GM19035 (cell line): ENCODE results near the gene LTBP1.

Source experiments
- ATAC-seq: cut with Tn5 transposase; IDR thresholded peaks from one replicate; pipeline ENCODE4 v1.9.1; 2021; ENCODE audit not compliant: unreplicated experiment

Gene LTBP1

DNA sequence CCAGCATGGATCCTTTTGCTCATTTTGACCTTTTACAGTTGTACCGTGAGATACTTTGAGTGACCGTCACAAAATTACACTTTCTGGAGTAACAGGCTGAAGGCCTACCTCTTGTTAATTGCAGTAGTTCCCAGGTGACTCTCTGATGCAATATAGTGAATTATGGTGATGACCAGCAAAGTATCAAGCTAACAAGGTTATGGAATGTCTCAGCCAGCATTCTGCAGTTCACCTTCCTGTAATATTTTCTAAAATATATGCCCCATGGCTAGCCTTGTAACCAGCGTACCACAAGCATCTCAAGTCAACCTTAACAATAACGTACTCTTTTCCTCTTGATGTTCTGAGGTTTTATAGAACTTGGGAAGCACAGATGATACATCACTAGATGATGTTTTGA lies 234.7 kb downstream of the LTBP1 start:
- no peak for ATAC-seq

DNA sequence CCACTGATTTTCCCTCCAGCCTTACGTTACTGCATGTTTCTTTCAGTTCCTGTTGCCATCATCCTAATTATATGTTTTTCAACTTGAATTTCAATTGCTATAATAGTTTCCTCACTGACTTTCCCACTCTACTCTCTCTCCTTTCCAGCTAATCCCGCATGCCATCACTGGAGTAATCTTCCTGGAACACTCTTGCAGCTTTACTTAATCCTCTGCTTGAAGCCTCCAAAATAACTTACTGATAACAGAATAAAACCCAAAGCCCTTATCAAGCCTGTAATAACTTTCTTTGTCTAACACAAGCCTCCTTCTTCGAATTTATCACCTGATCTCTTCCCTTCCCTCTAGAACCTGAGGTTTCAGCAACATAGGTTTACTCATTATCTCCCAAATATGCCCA lies 237.3 kb downstream of the LTBP1 start:
- ATAC-seq: no peak

DNA sequence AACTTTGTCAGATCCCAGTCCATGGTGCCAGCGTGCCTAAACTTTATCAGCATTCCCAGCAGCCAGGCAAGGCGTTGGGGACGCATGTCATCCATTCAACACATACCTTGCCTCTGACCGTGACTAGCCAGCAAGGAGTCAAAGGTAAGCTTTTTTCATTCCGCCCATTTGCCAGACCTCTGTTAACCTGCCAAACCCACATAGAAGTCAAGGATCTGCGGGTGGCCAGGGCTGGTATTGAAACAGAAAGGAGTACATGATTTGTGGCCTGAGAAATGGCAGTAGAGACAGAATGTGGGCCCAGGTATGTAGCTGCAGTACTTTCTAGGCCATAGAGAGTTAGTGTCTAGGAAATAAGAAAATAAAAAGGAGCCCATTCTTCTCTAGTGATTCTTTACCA lies 240.2 kb downstream of the LTBP1 start:
- no peak for ATAC-seq

DNA sequence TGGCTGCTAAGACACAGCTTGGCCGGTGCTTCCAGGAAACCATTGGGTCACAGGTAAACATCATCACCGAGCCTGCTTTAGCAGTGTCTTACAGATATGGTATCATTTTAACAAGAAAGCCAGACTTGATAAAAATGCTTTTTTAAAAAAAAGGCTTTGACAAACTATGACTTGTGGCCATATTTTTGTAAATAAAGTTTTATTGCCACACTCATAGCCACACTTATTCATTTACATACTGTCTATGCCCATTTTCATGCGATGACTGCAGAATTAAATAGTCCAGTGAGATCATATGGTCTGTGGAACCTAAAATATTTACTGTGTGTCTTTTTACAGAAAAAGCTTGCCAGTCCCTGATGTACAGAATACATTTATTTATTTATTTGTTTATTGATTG lies 242.0 kb downstream of the LTBP1 start:
- ATAC-seq: no peak

DNA sequence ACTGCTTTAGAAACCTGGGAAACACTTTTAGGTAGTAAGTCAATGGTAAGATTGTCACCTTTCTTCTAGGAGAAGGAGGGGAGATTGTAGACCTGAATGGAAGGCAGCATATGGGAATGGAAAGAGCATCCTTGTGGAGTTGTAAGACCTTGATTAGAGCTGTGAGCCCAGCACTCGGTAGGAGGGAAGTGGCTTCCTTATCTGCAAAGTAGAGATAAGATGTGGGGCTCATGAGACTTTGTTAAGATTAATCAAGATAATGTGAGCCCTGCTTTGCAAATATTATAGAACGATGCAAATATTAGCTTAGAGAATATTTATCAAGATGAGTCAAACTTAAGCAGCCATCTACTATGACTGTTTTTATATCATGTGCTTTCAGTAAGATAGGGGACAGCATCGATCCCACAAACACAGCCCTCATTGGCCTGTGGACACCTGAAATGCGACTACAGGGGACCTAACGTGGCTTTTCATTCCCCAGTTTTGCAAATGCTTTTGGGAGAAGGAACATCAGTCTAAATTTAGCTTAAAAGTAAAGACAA lies 243.7 kb downstream of the LTBP1 start:
- ATAC-seq: no peak

DNA sequence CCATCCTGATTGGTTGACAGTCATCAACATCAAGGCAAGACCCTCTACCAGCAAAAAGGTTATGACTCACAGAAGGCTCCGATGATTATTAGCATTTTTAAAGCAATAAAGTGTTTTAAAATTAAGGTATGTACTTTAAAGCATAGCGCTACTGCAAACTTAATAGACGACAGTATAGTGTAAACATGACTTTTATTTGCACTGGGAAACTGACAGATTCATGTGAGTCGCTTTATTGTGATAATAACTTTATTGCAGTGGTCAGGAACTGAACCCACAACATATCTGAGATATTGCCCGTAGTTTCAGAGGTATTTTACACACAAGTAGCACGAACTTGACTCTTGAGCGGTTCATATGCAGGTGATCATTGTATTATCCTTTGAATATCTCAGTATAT lies 249.1 kb downstream of the LTBP1 start:
- ATAC-seq: no peak

DNA sequence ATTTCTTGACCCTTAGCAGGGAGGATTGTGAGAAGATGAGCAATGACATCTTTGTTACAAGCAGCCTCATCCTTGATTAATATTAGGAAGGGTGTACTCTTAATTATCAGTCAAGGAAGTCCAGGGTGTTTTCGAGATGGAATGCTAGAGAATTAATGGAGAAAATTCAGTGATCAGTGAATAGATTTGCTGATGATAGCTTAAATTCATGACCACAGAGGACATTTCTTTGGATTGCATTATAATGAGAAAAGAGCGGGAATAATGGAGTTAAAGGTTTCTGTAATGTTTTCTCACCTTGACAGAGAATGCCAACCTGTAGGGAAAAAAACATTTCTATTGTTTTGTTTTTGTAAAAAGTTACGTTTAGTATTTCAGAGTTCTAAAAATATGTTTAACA lies 249.9 kb downstream of the LTBP1 start:
- ATAC-seq: no peak

DNA sequence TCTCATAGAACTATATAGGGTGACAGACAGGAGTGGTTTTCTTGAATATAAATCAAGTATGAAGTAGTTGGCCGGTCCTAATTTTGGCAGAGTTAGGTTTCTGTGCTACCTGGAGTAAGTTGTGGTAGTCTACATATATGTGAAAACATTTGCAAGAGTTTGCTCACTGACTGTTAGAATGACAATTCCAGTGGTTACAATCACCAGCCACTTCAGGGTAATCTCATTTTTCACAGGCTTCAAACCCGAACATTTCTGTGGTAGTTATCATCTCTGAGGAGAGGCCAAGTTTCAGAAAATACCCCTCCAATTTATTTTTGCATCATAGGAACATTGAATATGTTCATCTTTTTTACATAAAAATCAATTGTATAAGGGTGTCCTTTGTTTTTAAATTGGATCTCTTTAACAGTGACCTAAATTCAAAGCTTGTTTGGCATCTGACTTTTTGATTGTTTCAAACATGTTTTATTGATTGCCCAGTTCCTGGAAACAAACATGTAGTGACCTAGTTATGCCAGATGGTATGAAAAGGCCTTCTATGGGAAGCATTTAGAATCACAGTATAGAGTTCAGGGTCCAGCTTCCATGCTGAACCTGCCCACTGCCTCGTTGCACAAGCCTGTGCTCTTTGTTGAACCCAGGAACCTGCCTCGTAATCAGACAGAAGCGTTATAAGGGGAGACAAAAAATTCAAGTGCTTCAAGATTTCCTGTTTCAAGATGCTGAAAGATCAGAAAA lies 250.6 kb downstream of the LTBP1 start:
- ATAC-seq: no peak

DNA sequence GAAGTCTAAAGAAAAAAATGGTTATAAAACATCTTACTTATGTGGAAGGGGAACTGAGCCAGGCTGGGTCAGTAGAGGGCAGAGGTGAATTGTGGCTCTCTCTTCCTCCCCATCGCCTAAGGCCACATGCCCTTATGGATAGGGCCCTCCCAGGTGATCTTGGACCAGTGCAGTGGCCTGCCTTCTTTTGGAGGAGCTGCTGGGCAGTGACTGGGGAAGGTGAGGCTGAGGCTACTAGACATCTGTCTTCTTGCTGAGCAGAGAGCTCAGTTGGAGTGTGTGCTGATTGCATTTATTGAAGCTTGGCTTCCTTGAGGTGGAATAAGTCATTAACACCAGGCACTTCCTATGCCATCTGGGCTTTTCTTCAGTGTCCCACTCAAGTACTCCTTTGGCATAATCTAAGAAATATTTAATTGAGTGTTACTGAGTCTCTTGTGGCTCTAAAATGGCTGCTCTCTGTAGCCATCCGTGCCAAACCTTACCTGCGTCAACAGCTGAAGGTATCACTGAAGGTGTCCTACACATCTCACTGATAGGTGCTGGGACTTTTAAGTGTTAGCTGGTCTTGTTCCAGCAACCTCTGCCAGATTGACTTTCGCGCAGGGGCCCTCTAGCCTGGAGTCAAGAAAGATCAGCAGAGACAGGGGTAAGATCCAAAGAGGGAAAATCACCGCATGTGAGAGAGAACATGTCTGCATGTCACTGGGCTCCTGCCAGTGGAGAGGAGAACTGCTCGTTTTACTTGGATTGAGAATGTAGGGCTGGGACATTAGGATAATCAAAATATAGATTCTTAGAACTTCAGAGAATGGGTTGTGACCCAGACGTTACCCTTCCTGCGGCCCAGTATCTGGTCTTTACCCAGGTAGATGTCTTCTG lies 256.1 kb downstream of the LTBP1 start:
- ATAC-seq: no peak

DNA sequence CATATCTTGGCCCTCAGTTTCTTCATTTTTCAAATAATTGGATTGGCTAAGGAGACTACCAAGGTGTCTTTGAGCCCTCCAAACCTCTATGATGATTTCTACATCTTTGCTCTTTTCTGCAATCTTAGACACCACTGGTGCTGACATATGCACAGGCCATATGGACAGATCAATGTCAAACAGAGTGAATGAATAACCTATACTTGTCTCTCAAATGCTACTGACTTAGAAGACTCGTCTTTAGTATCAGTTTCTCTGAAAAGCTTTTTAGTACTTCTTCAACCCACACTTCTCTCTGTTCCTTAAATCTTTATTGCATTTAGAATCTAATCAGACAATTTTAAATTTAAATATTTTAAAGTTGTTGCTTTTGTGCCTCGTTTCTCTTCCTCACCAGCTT lies 258.2 kb downstream of the LTBP1 start:
- peak; percentile 38 for ATAC-seq

DNA sequence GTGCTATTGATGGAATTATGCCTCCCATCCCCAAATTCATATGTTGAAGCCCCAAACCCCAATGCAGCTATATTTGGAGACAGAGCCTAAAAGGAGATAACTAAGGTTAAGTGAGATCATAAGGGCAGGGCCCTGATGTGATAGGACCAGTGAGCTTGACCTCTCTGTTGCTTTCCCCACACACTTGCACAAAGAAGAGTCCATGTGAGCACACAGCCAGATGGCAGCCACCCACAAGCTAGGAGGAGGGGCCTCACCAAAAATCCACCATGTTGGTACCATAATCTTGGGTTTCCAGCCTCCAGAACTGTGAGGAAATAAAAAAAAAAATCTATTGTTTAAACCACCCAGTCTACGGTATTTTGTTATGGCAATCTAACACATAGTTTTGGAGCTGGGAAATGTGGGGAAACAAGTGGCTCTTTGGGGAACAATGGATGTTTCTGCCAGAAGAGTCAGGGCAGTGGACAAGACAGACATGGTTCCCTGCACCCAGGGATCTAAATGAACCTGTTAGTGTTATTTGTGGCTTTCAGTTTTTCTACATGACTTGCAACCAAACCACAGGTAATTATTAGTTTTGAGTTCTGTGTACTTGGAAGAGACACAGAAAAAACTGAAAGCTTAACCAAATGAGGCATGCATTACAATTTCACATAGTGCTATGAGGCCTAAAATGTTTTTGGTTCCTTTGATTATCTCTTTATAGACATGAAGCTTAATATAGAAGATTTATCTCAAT lies 259.1 kb downstream of the LTBP1 start:
- ATAC-seq: peak; percentile 92

DNA sequence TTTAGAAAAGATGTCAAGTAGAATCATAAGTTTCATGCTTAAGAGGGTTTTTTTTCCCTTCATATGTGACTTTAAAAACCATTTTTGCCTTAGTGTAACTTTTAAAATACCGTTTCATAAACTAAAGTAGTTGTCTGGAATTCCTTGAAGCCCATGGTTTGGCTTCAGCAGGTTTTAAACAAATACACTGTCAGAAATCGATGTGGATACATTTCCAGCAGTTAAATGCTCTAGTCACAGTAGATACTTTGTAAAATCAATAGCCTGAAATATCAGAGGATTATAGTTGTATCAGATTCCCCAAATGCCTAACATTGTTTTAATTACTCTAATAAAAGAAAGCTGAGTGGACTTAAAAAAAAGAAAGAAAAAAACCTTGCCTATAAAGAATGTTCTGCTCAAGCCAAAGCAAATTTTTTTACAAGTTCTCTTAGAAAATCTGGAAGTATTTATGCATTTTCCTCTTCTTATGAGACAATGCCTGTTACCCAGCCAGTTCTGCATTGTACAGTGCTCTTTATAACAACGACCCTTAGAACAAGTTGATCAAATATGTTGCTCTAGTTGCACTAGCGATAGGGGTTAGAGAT lies 260.5 kb downstream of the LTBP1 start:
- no peak for ATAC-seq

DNA sequence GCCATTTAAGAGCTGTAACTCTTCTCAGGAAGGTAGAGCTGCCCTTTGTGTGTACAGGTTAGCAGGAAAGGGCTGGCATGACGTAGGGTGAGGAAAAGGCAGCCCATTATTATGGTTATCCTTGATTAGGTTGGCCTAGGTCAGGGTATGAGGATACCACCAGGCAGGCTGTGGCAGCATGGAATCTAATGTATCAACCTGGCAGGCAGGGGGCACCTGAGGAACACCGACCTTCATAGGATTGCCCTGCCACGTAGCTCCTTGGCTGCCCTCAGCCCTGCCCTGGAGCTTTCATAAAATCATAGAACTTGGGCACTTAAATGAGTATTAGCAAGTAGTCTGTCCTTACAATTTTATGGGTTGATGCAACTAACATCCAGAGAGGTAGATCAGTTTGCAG lies 261.6 kb downstream of the LTBP1 start:
- ATAC-seq: no peak

DNA sequence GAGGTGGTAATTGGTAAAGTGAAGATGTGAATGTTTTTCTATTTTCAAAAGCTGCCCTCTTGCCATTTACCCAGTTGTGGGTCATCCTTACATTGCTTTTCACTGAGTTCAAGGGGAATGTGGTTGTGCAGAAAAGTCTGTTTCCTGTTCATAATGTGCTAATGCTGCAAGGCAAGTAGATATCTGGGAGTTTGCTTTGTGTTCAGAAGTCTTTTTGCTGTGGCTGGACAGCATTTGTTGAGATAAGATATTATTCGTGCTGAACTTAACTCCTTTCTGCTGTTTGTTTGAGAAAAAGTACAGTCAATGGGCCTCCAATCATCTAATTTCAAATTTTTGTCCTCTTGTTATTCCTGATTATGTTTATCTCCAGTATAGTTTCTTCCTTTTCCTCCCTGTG lies 263.2 kb downstream of the LTBP1 start:
- no peak for ATAC-seq

DNA sequence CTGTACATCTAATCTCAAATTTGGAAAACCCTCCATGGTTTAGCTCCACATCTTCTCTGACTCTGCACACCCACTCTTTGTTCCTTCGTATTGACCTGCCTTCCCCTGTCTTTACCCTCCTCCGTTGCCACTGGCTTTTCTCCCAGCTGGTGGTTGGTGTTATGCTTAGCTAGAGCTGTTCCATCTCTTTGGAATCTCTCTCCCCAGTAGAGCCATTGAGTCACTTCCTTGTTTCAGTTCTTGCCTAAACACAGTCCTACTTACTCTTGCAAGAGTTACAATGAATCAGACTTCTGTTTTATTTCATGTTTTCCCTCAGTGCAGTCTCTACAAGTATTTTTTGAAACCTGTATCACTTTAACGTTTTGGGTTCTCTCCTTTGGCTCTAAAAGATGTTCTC lies 263.9 kb downstream of the LTBP1 start:
- no peak for ATAC-seq

DNA sequence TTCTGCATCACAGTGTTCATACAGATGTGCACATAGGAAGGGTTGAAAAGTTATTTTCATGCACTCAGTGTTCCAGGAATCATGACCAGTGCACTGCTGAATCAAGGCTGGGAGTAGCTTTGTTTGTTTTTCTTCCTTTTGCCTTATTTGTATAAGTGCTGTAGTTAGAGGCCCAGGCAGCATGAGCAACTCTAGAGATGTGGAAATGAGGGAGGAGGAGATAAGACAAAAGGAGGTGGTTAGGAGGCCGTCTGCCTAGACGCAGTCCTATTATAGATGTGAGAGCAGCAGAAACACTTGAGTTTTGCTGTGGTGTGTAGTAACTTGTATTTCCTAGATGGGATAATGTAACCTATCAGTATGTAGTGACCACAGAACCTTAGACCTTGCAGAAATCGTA lies 265.4 kb downstream of the LTBP1 start:
- no peak for ATAC-seq

DNA sequence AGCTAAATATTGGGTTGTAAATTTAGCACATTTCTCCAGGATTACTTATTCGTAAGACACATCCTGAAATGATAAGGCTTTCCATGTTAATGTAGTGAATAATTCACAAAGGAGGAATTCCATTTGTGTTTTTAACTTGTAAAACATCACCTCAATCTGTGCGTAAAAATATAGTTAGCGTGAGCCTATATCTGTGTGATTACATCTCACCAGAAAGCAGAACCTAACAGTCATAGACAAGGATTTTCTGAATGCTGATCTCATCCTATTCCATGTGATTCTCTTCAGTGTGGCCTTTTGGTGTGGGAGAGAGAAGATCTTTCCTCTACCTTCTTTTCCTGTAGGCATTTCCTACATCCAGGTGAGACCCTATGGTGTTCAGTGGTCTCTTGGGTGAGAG lies 266.5 kb downstream of the LTBP1 start:
- no peak for ATAC-seq

DNA sequence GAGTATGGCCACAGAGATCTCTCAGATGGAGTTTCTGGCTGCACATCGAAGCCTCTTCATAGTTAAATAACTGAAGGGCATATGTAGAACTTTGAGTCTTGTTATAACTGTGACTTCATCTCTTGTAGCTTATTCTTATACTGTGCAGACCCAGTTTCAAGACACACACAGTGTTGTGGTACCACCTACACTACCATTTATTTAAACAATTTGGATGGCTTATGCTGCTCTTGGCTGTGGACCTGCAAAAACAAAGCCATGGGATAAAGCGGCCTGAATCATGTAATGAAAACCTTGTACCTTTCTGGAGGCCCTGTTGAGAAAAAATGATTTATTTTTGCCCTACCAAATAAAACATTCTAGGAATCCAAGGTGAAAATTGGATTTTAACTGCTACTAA lies 266.9 kb downstream of the LTBP1 start:
- ATAC-seq: no peak

DNA sequence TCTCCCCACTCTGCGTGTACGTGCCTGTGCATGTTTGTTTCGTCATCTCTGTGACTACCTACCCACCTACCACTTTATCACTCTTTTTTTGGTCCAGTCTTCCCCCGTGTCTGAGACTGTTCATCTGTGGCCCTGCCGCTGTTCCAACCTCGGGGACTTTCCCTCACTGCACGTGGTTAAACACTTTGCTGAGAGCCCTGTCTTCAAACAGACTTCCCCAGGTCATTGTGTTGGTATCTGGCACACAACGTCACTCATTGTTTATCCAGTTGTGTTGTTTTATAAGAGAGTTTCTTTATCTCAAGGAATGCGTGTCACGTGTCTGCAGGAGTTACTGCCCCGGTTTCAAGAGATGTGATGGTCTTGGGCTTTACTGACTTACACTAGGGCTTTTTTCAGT lies 267.7 kb downstream of the LTBP1 start:
- no peak for ATAC-seq

DNA sequence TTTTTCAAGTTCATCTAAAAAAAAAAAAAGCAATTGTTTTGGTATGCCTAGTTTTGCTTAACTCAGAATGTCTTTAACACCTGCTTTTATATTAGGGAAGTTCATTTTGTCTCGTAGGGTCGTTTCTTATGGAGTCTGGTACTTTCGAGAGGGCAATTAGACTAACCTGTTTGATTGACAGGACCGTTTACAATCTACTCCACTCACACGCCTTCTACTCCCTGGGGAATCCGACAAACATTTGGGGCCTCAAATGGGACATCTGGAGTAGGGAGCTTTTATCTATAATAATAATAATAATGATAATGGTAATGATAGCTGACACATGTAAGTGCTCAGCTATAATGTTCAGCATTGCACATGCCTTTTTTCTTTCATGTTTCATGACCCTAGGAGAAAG lies 268.1 kb downstream of the LTBP1 start:
- ATAC-seq: no peak

DNA sequence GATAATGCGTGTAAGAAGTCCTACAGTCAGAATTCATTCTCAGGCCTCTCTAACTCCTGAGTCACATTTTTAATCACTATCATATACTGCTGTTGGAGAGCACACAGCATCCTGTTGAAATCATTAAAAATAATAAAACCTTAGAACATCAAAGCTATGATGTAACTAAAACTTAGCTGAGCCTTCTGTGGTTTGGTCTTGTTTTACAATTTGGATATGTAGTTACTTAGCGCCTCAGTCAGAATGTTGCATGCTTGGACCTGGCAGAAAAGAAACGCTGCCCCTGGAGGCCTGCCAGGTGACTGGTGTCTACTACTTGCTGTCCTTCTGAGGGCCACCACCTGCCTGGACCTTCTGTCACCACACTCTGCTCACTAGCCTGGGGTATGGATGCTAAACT lies 268.5 kb downstream of the LTBP1 start:
- no peak for ATAC-seq
